ENCODE data around the gene MSI2.

DNA sequence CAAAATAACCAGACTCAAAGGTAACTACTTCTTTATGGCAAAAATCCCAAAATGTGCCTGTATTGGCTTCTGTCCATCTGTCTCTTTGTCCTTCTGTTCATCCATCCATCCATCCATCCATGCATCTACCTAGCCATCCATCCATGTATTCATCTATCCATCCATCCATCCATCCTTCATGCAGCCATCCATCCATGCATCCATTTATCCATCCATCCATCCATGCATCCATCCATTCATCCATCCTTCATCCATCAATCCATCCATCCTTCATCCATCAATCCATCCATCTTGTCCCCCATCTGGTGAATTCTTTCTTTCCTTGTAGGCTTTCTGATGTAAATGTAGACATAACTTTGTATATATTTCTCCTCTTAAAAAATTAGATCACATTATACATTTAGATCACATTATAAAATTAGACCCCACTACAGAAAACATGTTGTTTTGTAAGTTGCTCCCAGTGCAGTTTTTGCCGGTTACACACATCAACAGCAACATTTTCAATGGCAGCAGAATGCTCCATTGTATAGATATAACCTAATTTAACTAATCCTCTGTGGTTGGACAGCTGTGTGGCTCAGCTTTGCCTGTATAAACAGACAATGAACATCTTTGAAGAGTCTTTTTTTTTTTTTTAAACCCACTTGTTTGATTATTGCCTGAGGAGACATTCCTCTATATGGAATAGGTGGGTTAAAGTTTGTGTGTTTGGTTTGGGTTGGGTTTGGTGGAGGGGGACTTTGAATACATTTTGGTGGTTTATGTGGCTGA lies 72.0 kb downstream of the MSI2 start:
- no peak for TF ChIP-seq EZH2 (IDR thresholded peaks at IDR 0.05; ENCODE audit: borderline replicate concordance, low read length)
- TF ChIP-seq, protein P1, sequence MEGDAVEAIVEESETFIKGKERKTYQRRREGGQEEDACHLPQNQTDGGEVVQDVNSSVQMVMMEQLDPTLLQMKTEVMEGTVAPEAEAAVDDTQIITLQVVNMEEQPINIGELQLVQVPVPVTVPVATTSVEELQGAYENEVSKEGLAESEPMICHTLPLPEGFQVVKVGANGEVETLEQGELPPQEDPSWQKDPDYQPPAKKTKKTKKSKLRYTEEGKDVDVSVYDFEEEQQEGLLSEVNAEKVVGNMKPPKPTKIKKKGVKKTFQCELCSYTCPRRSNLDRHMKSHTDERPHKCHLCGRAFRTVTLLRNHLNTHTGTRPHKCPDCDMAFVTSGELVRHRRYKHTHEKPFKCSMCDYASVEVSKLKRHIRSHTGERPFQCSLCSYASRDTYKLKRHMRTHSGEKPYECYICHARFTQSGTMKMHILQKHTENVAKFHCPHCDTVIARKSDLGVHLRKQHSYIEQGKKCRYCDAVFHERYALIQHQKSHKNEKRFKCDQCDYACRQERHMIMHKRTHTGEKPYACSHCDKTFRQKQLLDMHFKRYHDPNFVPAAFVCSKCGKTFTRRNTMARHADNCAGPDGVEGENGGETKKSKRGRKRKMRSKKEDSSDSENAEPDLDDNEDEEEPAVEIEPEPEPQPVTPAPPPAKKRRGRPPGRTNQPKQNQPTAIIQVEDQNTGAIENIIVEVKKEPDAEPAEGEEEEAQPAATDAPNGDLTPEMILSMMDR (IDR thresholded peaks at IDR 0.05; ENCODE audit: low read length): no peak
